Motor neuron (in vitro differentiated cells): Measurements from ENCODE around the gene ACSS3. TPM values are rescaled to one million over a fixed set of nuclear protein-coding genes. Genes with fewer than 3 reads are reported as not detected.
"Not testable (repeated sequence)": the region's sequence is repeated elsewhere in the genome, so short reads cannot be mapped to it uniquely, and the experiment has no call there.

Experiments used
- ATAC-seq, 8 experiments: fragments of 200-7000 bp; cut with Tn5 transposase; replicated peaks in 6 of 8; 2 replicates each; pipeline ENCODE4 v1.8.0; 2021; ENCODE audit warnings: mild to moderate bottlenecking in 8 of 8, moderate library complexity in 8 of 8
- H3K27ac ChIP-seq, 2 donors: fragments of 250-450 bp; sonication (Bioruptor Pico); 2 replicates each; pipeline ENCODE4 v1.9.0; 2021; ENCODE audit warnings: antibody characterized with exemption in 2 of 2, mild to moderate bottlenecking in 2 of 2, moderate library complexity in 1 of 2
- H3K4me1 ChIP-seq, 2 donors: fragments of 250-450 bp; sonication (Bioruptor Pico); replicated peaks in 1 of 2; 2 replicates each; pipeline ENCODE4 v1.6.1; 2021; ENCODE audit warnings: antibody characterized with exemption in 2 of 2, mild to moderate bottlenecking in 2 of 2, moderate library complexity in 1 of 2
- H3K4me3 ChIP-seq, 5 donors: fragments of 250-450 bp; sonication (Bioruptor Pico); 2 replicates each; pipeline ENCODE4 v1.9.0; 2021; ENCODE audit warnings: antibody characterized with exemption in 5 of 5, mild to moderate bottlenecking in 5 of 5, moderate library complexity in 4 of 5
- WGBS, 10 experiments: fragments of 450-650 bp; shearing (Covaris generic); methylation state at CpG; one replicate each; pipeline ENCODE4 v1.0.0; 2022; 5-methylcytosine and 5-hydroxymethylcytosine counted together
- in situ Hi-C, 9 experiments: fragments of 400-800 bp; cut with MboI; loops; one replicate each; pipeline ENCODE4 v1.15.0; 2021; ENCODE audit warnings: low sequenced_read_pairs in 9 of 9, low pct_unique_long_range_greater_than_20kb in 2 of 9; ENCODE audit not compliant: unreplicated experiment in 9 of 9
- total RNA-seq, 8 experiments: library from RNA; unstranded; fragments of 300-600 nt; gene quantifications; 2 replicates each; pipeline versions ENCODE4 v1.2.3 to v1.2.4, GENCODE V29; 2022

ACSS3 gene
- total RNA-seq: 10 to 100 TPM in 3 of 8 experiments, 1 to 10 TPM in 5; 2.1 to 20.7 (median 4.9) TPM

GRCh38 chr12:81077686-81078441, at the start of gene ACSS3:
ACSS3 (plus strand) TSS chr12:81078079; CDS start chr12:81078121, 42 bp downstream.
- H3K27ac ChIP-seq: no peak within 1 kb of the TSS
- peaks cover 0 to 4% of the 10 kb centered on the region in 2 donors for H3K4me1 ChIP-seq
- peak within 1 kb of the TSS; percentile 13 to 48 (median 37) for H3K4me3 ChIP-seq
- in situ Hi-C loops: no loop called here
- ATAC-seq: peak in 7 of 8 experiments; percentile 51 to 83 (median 72)
- WGBS, 10 experiments: 0 to 21% (median 5%) methylated on average over 1 to 17 of the region's 49 CpGs; no CpG with 5 or more reads in 1 of the 10 experiments

GRCh38 chr12:81034926-81035325, 43.0 kb upstream of the ACSS3 start:
- Histone ChIP-seq H3K4me3 (no peak overlapping the region), H3K4me1 (peaks cover 0 to 9% of the 10 kb centered on the region in 2 donors), H3K27ac (no peak overlapping the region)
- in situ Hi-C loops: no loop called here
- WGBS, 10 experiments: 0 to 100% (median 87%) methylated on average over 1 of the region's 1 CpG; no CpG with 5 or more reads in 4 of the 10 experiments
- ATAC-seq: no peak

GRCh38 chr12:81039231-81039630, 38.6 kb upstream of the ACSS3 start:
- Histone ChIP-seq H3K27ac (no peak overlapping the region), H3K4me1 (peaks cover 0 to 9% of the 10 kb centered on the region in 2 donors), H3K4me3 (no peak overlapping the region)
- peak in 1 of 8 experiments; percentile 49 for ATAC-seq
- 0 to 95% (median 33%) methylated on average over 1 to 2 of the region's 2 CpGs; no CpG with 5 or more reads in 3 of the 10 experiments for WGBS, 10 experiments
- in situ Hi-C loops: no loop called here

- Histone ChIP-seq H3K4me3 (no peak overlapping the region), H3K4me1 (peaks cover 0 to 3% of the 10 kb centered on the region in 2 donors), H3K27ac (no peak overlapping the region)
- in situ Hi-C loops: no loop called here
- ATAC-seq: no peak
- WGBS, 10 experiments: 22 to 100% (median 100%) methylated on average over 1 of the region's 1 CpG; no CpG with 5 or more reads in 5 of the 10 experiments
These were observed 33.7 kb upstream of the ACSS3 start for GRCh38 chr12:81043979-81044740.

GRCh38 chr12:81064971-81065370, 12.9 kb upstream of the ACSS3 start:
- ATAC-seq, in situ Hi-C loops, H3K27ac ChIP-seq, H3K4me1 ChIP-seq, H3K4me3 ChIP-seq: not testable (repeated sequence)
- 30 to 95% (median 80%) methylated on average over 1 to 11 of the region's 11 CpGs; no CpG with 5 or more reads in 2 of the 10 experiments for WGBS, 10 experiments

- ATAC-seq: no peak
- in situ Hi-C loops: no loop called here
These were observed 7.0 kb upstream of the ACSS3 start for GRCh38 chr12:81070846-81071245.

GRCh38 chr12:81075539-81075938, 2.3 kb upstream of the ACSS3 start:
- H3K27ac ChIP-seq: no peak overlapping the region
- no peak for ATAC-seq
- H3K4me3 ChIP-seq: no peak overlapping the region
- H3K4me1 ChIP-seq: peaks cover 0 to 4% of the 10 kb centered on the region in 2 donors
- 0 to 100% (median 69%) methylated on average over 1 to 3 of the region's 3 CpGs; no CpG with 5 or more reads in 1 of the 10 experiments for WGBS, 10 experiments
- in situ Hi-C loops: no loop called here

More at GRCh38 chr12:81070846-81071245, 7.0 kb upstream of the ACSS3 start:
- Histone ChIP-seq H3K4me1 (no peaks in the 10 kb centered on the region), H3K4me3 (no peak overlapping the region), H3K27ac (no peak overlapping the region)

- Histone ChIP-seq H3K27ac (no peak overlapping the region), H3K4me3 (peak overlapping the region in 3 of 5 donors; percentile 37 to 48 (median 46)), H3K4me1 (peaks cover 0 to 4% of the 10 kb centered on the region in 2 donors)
- ATAC-seq: peak in 5 of 8 experiments; percentile 23 to 61 (median 42)
- WGBS, 10 experiments: 0 to 57% (median 22%) methylated on average over 1 to 5 of the region's 6 CpGs; no CpG with 5 or more reads in 1 of the 10 experiments
- in situ Hi-C loops: no loop called here
These were observed 572 bp upstream of the ACSS3 start for GRCh38 chr12:81077329-81077685.

- peaks cover 0 to 4% of the 10 kb centered on the region in 2 donors for H3K4me1 ChIP-seq
- no peak overlapping the region for H3K27ac ChIP-seq
- ATAC-seq: peak in 7 of 8 experiments; percentile 45 to 68 (median 56)
- 0 to 54% (median 13%) methylated on average over 1 to 10 of the region's 10 CpGs for WGBS, 10 experiments
- in situ Hi-C loops: no loop called here
- peak overlapping the region in 4 of 5 donors; percentile 27 to 48 (median 42) for H3K4me3 ChIP-seq
These were observed 754 bp downstream of the ACSS3 start for GRCh38 chr12:81078469-81079196.

GRCh38 chr12:81079280-81080076, 1.6 kb downstream of the ACSS3 start:
- in situ Hi-C loops: no loop called here
- H3K4me1 ChIP-seq: peaks cover 0 to 4% of the 10 kb centered on the region in 2 donors
- WGBS, 10 experiments: 0 to 100% (median 97%) methylated on average over 1 to 2 of the region's 2 CpGs; no CpG with 5 or more reads in 2 of the 10 experiments
- no peak overlapping the region for H3K4me3 ChIP-seq
- H3K27ac ChIP-seq: no peak overlapping the region
- ATAC-seq: peak in 1 of 8 experiments; percentile 7

- H3K4me3 ChIP-seq: no peak overlapping the region
- H3K4me1 ChIP-seq: peaks cover 2 to 4% of the 10 kb centered on the region in 2 donors
- WGBS, 10 experiments: 37 to 100% (median 72%) methylated on average over 1 to 4 of the region's 4 CpGs; no CpG with 5 or more reads in 2 of the 10 experiments
- H3K27ac ChIP-seq: no peak overlapping the region
- in situ Hi-C loops: no loop called here
- no peak for ATAC-seq
These were observed 2.6 kb downstream of the ACSS3 start for GRCh38 chr12:81080431-81080983.

- in situ Hi-C loops: no loop called here
- no peak overlapping the region for H3K4me3 ChIP-seq
- no peak overlapping the region for H3K27ac ChIP-seq
- ATAC-seq: no peak
- peaks cover 11 to 14% of the 10 kb centered on the region in 2 donors for H3K4me1 ChIP-seq
- WGBS, 10 experiments: 60 to 100% (median 100%) methylated on average over 1 of the region's 1 CpG; no CpG with 5 or more reads in 5 of the 10 experiments
These were observed 3.8 kb downstream of the ACSS3 start for GRCh38 chr12:81081726-81082125.
